Small intestine (tissue), 7 donors: ENCODE data around the gene TRPM3. TPM values are rescaled to one million over a fixed set of nuclear protein-coding genes. Genes with fewer than 3 reads are reported as not detected.

Experiments
- DNase-seq, 2 donors: peaks; one replicate each; pipeline versions ENCODE4 v3.0.0 to v3.0.0-alpha.2; 2013
- FAIRE-seq: peaks from 2 replicates; lab custom pipeline; 2012; peaks lifted over from hg19 to GRCh38; lab: Jason Lieb, UNC
- H3K27ac ChIP-seq, 3 donors: one replicate each; pipeline ENCODE4 v1.5.1; 2013; ENCODE audit warnings: low read length in 2 of 3, mild to moderate bottlenecking in 2 of 3, control low read depth in 1 of 3, inconsistent platforms in 1 of 3, low read depth in 1 of 3, moderate library complexity in 1 of 3
- H3K27me3 ChIP-seq, 3 donors: one replicate each; pipeline ENCODE4 v1.6.1; 2013; ENCODE audit warnings: low read length in 3 of 3, inconsistent platforms in 1 of 3; ENCODE audit not compliant: control insufficient read depth in 3 of 3, insufficient read depth in 3 of 3
- H3K36me3 ChIP-seq, 3 donors: one replicate each; pipeline ENCODE4 v1.6.1; 2013; ENCODE audit warnings: low read length in 3 of 3, inconsistent platforms in 1 of 3, low read depth in 1 of 3, mild to moderate bottlenecking in 1 of 3, moderate library complexity in 1 of 3; ENCODE audit not compliant: control insufficient read depth in 3 of 3, insufficient read depth in 2 of 3
- H3K4me1 ChIP-seq, 3 donors: one replicate each; pipeline ENCODE4 v1.6.1; 2013; ENCODE audit warnings: low read length in 2 of 3, inconsistent platforms in 1 of 3, low read depth in 1 of 3, mild to moderate bottlenecking in 1 of 3, moderate library complexity in 1 of 3; ENCODE audit not compliant: control insufficient read depth in 3 of 3, insufficient read depth in 2 of 3
- H3K4me3 ChIP-seq, 3 donors: one replicate each; pipeline ENCODE4 v1.5.1; 2013; ENCODE audit warnings: low read length in 3 of 3, control low read depth in 1 of 3, inconsistent platforms in 1 of 3, low read depth in 1 of 3, mild to moderate bottlenecking in 1 of 3, moderate library complexity in 1 of 3
- H3K9me3 ChIP-seq, 2 donors: one replicate each; pipeline ENCODE4 v1.6.1; 2013; ENCODE audit warnings: low read depth in 1 of 2, low read length in 1 of 2; ENCODE audit not compliant: control insufficient read depth in 2 of 2, insufficient read depth in 1 of 2
- WGBS, 3 donors: extraction: QIAGEN DNeasy Blood & Tissue Kit; methylation state at CpG; one replicate each; pipeline ENCODE4 v1.1.7; 2013; 5-methylcytosine and 5-hydroxymethylcytosine counted together
- polyA plus RNA-seq, 4 donors: library from polyadenylated mRNA; stranded (reverse) in 3 of 4; unstranded in 1 of 4; fragments of 200-250 nt in 3 of 4; fragments of 120-200 nt in 1 of 4; gene quantifications; one replicate each; pipeline versions ENCODE4 v1.2.1 to v1.2.3, GENCODE V29; 2013
- donor health status: healthy with polysubstance abuse.
- donor health status: control.
- donor health status: control.
- donor health status: Bipolar disorder and iron deficiency.
- donor health status: healthy.

The TRPM3 gene
- polyA plus RNA-seq, 4 donors = 0.15 to 2.5 (median 0.78) TPM

DNA sequence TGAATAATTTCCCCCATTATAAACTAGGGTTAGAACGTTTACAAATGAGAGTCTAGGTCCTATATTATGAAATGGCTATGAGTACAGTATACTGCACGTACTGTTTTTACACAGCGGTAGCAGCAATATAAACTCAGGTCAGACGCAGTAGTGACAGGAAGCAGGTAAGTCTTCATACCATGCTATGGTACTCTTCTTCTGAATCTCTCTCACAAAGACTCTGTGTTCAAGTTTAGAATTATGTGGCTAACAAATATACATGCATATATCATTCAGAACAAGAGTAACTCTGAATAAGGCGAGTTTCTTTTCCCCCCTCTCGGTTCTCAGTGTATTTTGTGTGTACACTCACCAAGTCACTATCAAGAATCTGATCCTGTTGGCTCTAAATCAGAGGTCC lies 592.0 kb downstream of the TRPM3 start:
- DNase-seq (no peak), FAIRE-seq (no peak)
- H3K9me3 ChIP-seq = no peaks in the 10 kb centered on the region
- H3K4me3 ChIP-seq = no peak overlapping the region
- H3K27ac ChIP-seq = no peak overlapping the region
- H3K4me1 ChIP-seq = no peaks in the 10 kb centered on the region
- H3K27me3 ChIP-seq = no peaks in the 10 kb centered on the region
- WGBS, 3 donors = 83 to 89% (median 88%) methylated on average over 6 of the region's 6 CpGs
- H3K36me3 ChIP-seq = no peaks in the 10 kb centered on the region

DNA sequence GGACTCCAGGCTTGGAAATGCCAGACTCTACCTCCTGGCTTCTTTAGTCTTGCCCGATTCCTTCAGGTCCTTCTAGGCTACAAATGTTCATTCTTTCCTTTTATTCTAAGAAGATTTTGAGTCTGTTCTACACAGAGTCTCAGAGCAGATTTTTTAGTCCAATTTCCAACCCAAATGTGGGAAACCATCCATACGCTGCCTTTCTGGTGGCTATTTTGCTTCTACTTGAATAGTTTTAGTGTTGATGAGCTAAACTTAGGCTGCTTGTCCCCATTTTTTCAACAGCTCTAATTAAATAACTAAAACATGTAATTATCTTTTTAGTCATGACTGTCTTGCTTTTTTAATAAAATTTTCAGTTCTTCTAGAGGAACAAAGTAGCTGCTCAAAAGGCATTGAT lies 594.5 kb downstream of the TRPM3 start:
- Histone ChIP-seq H3K4me1 (no peaks in the 10 kb centered on the region), H3K4me3 (no peak overlapping the region), H3K9me3 (no peaks in the 10 kb centered on the region), H3K36me3 (no peaks in the 10 kb centered on the region), H3K27me3 (peaks cover 0 to 3% (median 0%) of the 10 kb centered on the region in 3 donors), H3K27ac (no peak overlapping the region)
- WGBS, 3 donors = 97 to 100% (median 97%) methylated on average over 2 of the region's 2 CpGs
- no peak for FAIRE-seq
- DNase-seq = no peak

- no peak overlapping the region for H3K27ac ChIP-seq
- WGBS, 3 donors = 90 to 93% (median 91%) methylated on average over 1 of the region's 1 CpG
- DNase-seq (no peak), FAIRE-seq (no peak)
- H3K27me3 ChIP-seq = peaks cover 0 to 3% (median 0%) of the 10 kb centered on the region in 3 donors
- H3K4me3 ChIP-seq = no peak overlapping the region
- no peaks in the 10 kb centered on the region for H3K9me3 ChIP-seq
- H3K36me3 ChIP-seq = no peaks in the 10 kb centered on the region
- H3K4me1 ChIP-seq = no peaks in the 10 kb centered on the region
Measured at GRCh38 chr9:70525519-70525918, 595.9 kb downstream of the TRPM3 start.

DNA sequence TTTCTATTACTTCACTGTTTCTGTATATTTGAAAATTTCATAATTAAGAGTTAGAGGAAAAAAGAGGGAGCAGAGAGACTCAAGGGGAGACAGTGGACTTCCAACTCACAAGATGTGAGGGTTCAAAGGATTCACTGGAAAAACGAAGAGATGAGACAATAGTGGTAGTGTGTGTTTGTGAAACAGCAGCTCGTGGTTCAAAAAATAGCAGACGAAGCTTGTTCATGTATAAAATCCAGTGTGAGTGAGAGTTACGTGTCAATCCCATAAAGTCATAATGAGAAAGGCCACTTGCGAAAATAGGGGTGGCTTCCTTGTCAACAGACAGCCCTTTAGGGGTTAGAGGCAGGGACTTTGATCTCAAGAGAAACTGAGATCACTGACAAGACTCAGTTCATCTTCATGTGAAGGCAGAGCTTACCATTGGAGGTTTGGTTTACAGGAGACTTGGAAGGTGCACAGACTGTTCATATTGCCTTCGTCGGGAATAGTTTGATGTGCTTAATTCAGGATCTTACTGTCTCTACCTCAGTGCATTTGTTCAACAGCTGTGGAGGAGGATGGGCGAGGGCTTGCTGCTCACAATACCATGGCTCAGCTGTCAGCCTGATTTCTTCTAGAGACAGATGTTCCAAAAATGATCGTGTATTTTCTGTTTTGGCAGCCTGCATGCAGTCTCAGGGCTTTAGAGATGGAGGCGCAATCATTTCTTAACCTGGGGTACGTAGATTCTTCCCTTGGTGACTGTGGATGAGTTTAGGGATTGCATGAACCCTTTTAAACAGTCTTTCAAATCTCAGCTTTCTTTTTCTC lies 601.3 kb downstream of the TRPM3 start:
- 72 to 77% (median 74%) methylated on average over 11 of the region's 11 CpGs for WGBS, 3 donors
- FAIRE-seq (no peak), DNase-seq (no peak)
- Histone ChIP-seq H3K36me3 (no peaks in the 10 kb centered on the region), H3K4me3 (no peak overlapping the region), H3K9me3 (no peaks in the 10 kb centered on the region), H3K27me3 (peaks cover 0 to 6% (median 0%) of the 10 kb centered on the region in 3 donors), H3K27ac (no peak overlapping the region), H3K4me1 (no peaks in the 10 kb centered on the region)

- H3K4me3 ChIP-seq = no peak overlapping the region
- H3K36me3 ChIP-seq = no peaks in the 10 kb centered on the region
- FAIRE-seq (no peak), DNase-seq (no peak)
- H3K9me3 ChIP-seq = no peaks in the 10 kb centered on the region
- 68 to 88% (median 71%) methylated on average over 1 of the region's 1 CpG for WGBS, 3 donors
- no peaks in the 10 kb centered on the region for H3K4me1 ChIP-seq
- peaks cover 0 to 6% (median 0%) of the 10 kb centered on the region in 3 donors for H3K27me3 ChIP-seq
- H3K27ac ChIP-seq = no peak overlapping the region
Measured at GRCh38 chr9:70517926-70518610, 603.4 kb downstream of the TRPM3 start.

DNA sequence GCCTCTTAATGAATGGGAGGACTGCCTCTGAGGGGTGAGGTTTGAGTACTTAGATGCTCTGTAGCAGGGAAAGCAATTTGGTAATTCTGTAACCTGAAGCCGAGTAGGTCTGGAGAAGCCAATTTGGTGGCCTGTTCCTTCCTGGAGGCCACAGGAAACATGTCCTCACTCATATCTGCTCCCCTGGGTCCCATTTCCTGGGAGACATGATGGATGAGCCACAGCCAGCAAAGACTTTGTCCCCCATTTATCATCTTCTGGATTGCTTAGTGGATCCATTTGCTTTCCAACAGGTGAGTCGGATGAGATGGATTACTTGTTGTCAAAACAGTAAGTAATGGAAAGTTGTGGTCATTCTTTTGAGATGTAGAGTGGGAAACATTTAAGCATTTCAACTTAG lies 607.1 kb downstream of the TRPM3 start:
- FAIRE-seq (no peak), DNase-seq (no peak)
- H3K9me3 ChIP-seq = no peaks in the 10 kb centered on the region
- no peaks in the 10 kb centered on the region for H3K36me3 ChIP-seq
- H3K27me3 ChIP-seq = no peaks in the 10 kb centered on the region
- no peak overlapping the region for H3K4me3 ChIP-seq
- WGBS, 3 donors = 83 to 93% (median 86%) methylated on average over 2 of the region's 2 CpGs
- H3K4me1 ChIP-seq = no peaks in the 10 kb centered on the region
- H3K27ac ChIP-seq = no peak overlapping the region

GRCh38 chr9:70511858-70512257 lies 609.6 kb downstream of the TRPM3 start:
- H3K4me3 ChIP-seq = no peak overlapping the region
- FAIRE-seq = no peak
- WGBS, 3 donors = 91 to 95% (median 91%) methylated on average over 3 of the region's 3 CpGs
- no peak overlapping the region for H3K27ac ChIP-seq
- no peaks in the 10 kb centered on the region for H3K9me3 ChIP-seq
- no peak for DNase-seq
- no peaks in the 10 kb centered on the region for H3K27me3 ChIP-seq
- H3K4me1 ChIP-seq = no peaks in the 10 kb centered on the region
- H3K36me3 ChIP-seq = no peaks in the 10 kb centered on the region

DNA sequence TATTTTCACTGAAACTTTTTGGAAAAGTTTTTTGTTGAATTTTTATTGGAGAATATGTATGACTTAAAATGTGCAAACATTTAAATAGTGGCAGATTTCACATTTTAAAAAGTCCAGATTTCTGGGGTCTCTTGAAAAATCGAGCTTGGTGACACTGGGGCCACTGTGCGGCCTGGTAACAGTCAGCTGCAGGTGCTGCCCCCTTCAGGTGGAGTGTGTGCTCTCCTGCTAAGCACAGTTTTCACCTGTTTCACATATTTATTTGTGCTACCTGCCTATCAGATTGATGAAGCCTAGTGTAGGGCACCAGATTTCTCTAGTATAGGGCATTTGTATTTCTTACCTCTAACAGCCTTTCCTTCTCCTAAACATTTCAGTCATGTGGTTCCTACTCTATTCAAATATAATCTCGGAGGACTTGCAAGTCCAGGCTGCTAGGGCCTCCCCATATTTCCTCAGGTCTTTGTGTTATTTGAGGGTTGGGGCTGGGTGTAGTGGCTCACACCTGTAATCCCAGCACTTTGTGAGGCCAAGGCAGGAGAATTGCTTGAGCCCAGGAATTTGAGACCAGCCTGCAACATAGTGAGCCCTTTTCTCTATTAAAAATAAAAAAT lies 611.2 kb downstream of the TRPM3 start:
- 74 to 78% (median 77%) methylated on average over 3 of the region's 3 CpGs for WGBS, 3 donors
- no peak overlapping the region for H3K4me3 ChIP-seq
- H3K27ac ChIP-seq = no peak overlapping the region
- no peaks in the 10 kb centered on the region for H3K4me1 ChIP-seq
- DNase-seq = peak; percentile 12 to 40
- no peak for FAIRE-seq
- H3K27me3 ChIP-seq = no peaks in the 10 kb centered on the region
- no peaks in the 10 kb centered on the region for H3K9me3 ChIP-seq
- H3K36me3 ChIP-seq = no peaks in the 10 kb centered on the region
